Transverse colon (tissue), 4 donors: ENCODE data around the gene KMT2C. TPM values are rescaled to one million over a fixed set of nuclear protein-coding genes. Genes with fewer than 3 reads are reported as not detected.

Experiments used
- DNase-seq: peaks from one replicate; pipeline ENCODE4 v3.0.0-alpha.2; 2019
- H3K27ac ChIP-seq, 4 donors: fragments of 200-600 bp; sonication (generic); 2 replicates each; pipeline ENCODE4 v1.5.1; 2016 to 2018; ENCODE audit warnings: inconsistent platforms in 4 of 4
- H3K27me3 ChIP-seq: fragments of 200-600 bp; sonication (generic); 2 replicates; pipeline ENCODE4 v1.5.1; 2017; ENCODE audit warnings: inconsistent platforms
- H3K36me3 ChIP-seq, 4 donors: fragments of 200-600 bp; sonication (generic); 2 replicates each; pipeline ENCODE4 v1.5.1; 2017 to 2019; ENCODE audit warnings: inconsistent platforms in 4 of 4
- H3K4me1 ChIP-seq, 4 donors: fragments of 200-600 bp; sonication (generic); 2 replicates each; pipeline ENCODE4 v1.5.1; 2017 to 2020; ENCODE audit warnings: inconsistent platforms in 4 of 4
- H3K4me3 ChIP-seq, 4 donors: fragments of 200-600 bp; sonication (generic); 1 replicate in 1 of 4; 2 replicates in 3 of 4; pipeline versions ENCODE4 v1.5.1 to v1.6.1; 2017 to 2019; ENCODE audit warnings: inconsistent platforms in 4 of 4
- H3K9me3 ChIP-seq, 2 donors: fragments of 200-600 bp; sonication (generic); 2 replicates each; pipeline ENCODE4 v1.5.1; 2017 to 2019; ENCODE audit warnings: inconsistent platforms in 2 of 2
- CTCF ChIP-seq, 5 experiments: fragments of 200-600 bp in 3 of 5; fragments of 450-650 bp in 2 of 5; sonication (generic) in 3 of 5; IDR thresholded peaks; 1 replicate in 2 of 5; 2 replicates in 3 of 5; pipeline ENCODE4 v1.5.1; 2016 to 2017; ENCODE audit warnings: antibody characterized with exemption in 5 of 5, inconsistent platforms in 3 of 5, mild to moderate bottlenecking in 2 of 5, moderate library complexity in 1 of 5
- EP300 ChIP-seq: sonication (generic); formaldehyde crosslinking; IDR thresholded peaks from one replicate; pipeline ENCODE4 v1.6.1; 2017; ENCODE audit warnings: antibody characterized with exemption, low read depth
- POLR2A ChIP-seq: fragments of 450-650 bp; IDR thresholded peaks from one replicate; pipeline ENCODE4 v1.6.1; 2016; ENCODE audit warnings: antibody characterized with exemption, mild to moderate bottlenecking, moderate library complexity
- POLR2AphosphoS5 ChIP-seq, 3 donors: sonication (generic); formaldehyde crosslinking; IDR thresholded peaks; one replicate each; pipeline ENCODE4 v1.6.1; 2016; ENCODE audit warnings: antibody characterized with exemption in 3 of 3
- WGBS, 2 donors: methylation state at CpG; one replicate each; pipeline ENCODE4 v1.1.5; 2018; ENCODE audit warnings: low coverage in 1 of 2; 5-methylcytosine and 5-hydroxymethylcytosine counted together
- in situ Hi-C, 4 donors: fragments of 200-750 bp; cut with MboI; loops; one replicate each; pipeline versions ENCODE4 v1.15.0 to v1.15.1; 2017; ENCODE audit warnings: low sequenced_read_pairs in 3 of 4, low pct_ligation_motif_present in 1 of 4, low pct_unique_long_range_greater_than_20kb in 1 of 4
- intact Hi-C: fragments of 100-400 bp; cut with DNase I; formaldehyde crosslinking; loops from one replicate; pipeline ENCODE4 v1.15.1; 2023; ENCODE audit warnings: low total_unique reads
- total RNA-seq, 4 donors: library from RNA; depleted of rRNA; stranded (reverse); fragments of >200 nt; gene quantifications; one replicate each; pipeline ENCODE4 v1.1.0, GENCODE V29; 2016

The KMT2C gene
- total RNA-seq, 4 donors from 2014 or later, result 72.6 to 99.5 (median 83.8) TPM

GRCh38 chr7:152189061-152189460, 246.7 kb downstream of the KMT2C start:
- intact Hi-C loops (no loop called here), in situ Hi-C loops (no loop called here)
- DNase-seq, result no peak
- Histone ChIP-seq H3K36me3 (peaks cover 0 to 40% (median 17%) of the 10 kb centered on the region in 4 donors), H3K9me3 (no peaks in the 10 kb centered on the region), H3K27ac (no peak overlapping the region), H3K4me1 (no peaks in the 10 kb centered on the region), H3K4me3 (no peak overlapping the region), H3K27me3 (no peaks in the 10 kb centered on the region)
- TF ChIP-seq EP300, result no peak
- TF ChIP-seq POLR2A, result no peak
- TF ChIP-seq CTCF (IDR thresholded peaks at IDR 0.05), result no peak
- TF ChIP-seq POLR2AphosphoS5 (IDR thresholded peaks at IDR 0.05), result no peak
- 63 to 100% methylated on average over 2 of the region's 2 CpGs for WGBS, 2 donors

- Histone ChIP-seq H3K4me1 (no peaks in the 10 kb centered on the region), H3K27ac (peak overlapping the region in 3 of 4 donors; percentile 33 to 44 (median 35)), H3K9me3 (no peaks in the 10 kb centered on the region), H3K4me3 (no peak overlapping the region), H3K36me3 (peaks cover 0 to 51% (median 23%) of the 10 kb centered on the region in 4 donors), H3K27me3 (no peaks in the 10 kb centered on the region)
- TF ChIP-seq POLR2A, result no peak
- TF ChIP-seq POLR2AphosphoS5 (IDR thresholded peaks at IDR 0.05), result no peak
- no peak for TF ChIP-seq EP300
- TF ChIP-seq CTCF (IDR thresholded peaks at IDR 0.05), result no peak
- in situ Hi-C loops (no loop called here), intact Hi-C loops (no loop called here)
- 53 to 57% methylated on average over 4 of the region's 4 CpGs for WGBS, 2 donors
- no peak for DNase-seq
Measured at GRCh38 chr7:152185558-152185957, 250.2 kb downstream of the KMT2C start.

- Histone ChIP-seq H3K9me3 (no peaks in the 10 kb centered on the region), H3K4me3 (no peak overlapping the region), H3K4me1 (peaks cover 0 to 11% (median 2%) of the 10 kb centered on the region in 4 donors), H3K27ac (no peak overlapping the region), H3K27me3 (no peaks in the 10 kb centered on the region), H3K36me3 (peaks cover 0 to 71% (median 27%) of the 10 kb centered on the region in 4 donors)
- intact Hi-C loops, result no loop called here
- WGBS, 2 donors, result 100% methylated on average over 1 of the region's 1 CpG; no CpG with 5 or more reads in 1 of the 2 donors
- no peak for TF ChIP-seq POLR2A
- no peak for TF ChIP-seq POLR2AphosphoS5 (IDR thresholded peaks at IDR 0.05)
- TF ChIP-seq CTCF (IDR thresholded peaks at IDR 0.05), result no peak
- no peak for TF ChIP-seq EP300
- in situ Hi-C loops, result no loop called here
- DNase-seq, result no peak
Measured at GRCh38 chr7:152180587-152180986, 255.2 kb downstream of the KMT2C start.

GRCh38 chr7:152180048-152180447, 255.8 kb downstream of the KMT2C start:
- Histone ChIP-seq H3K4me3 (no peak overlapping the region), H3K9me3 (no peaks in the 10 kb centered on the region), H3K36me3 (peaks cover 0 to 71% (median 29%) of the 10 kb centered on the region in 4 donors), H3K27ac (no peak overlapping the region), H3K4me1 (peaks cover 0 to 11% (median 2%) of the 10 kb centered on the region in 4 donors), H3K27me3 (no peaks in the 10 kb centered on the region)
- in situ Hi-C loops (no loop called here), intact Hi-C loops (no loop called here)
- no peak for DNase-seq
- WGBS, 2 donors, result 89 to 100% methylated on average over 4 to 5 of the region's 5 CpGs
- TF ChIP-seq POLR2A (no peak), CTCF (IDR thresholded peaks at IDR 0.05) (no peak), EP300 (no peak), POLR2AphosphoS5 (IDR thresholded peaks at IDR 0.05) (no peak)
